K562 (cell line): ENCODE measurements around the gene LPIN3.

Experiments
- BHLHE40 ChIP-seq: IDR thresholded peaks from 2 replicates; pipeline ENCODE4 v1.6.1; 2011; ENCODE audit warnings: low read length, improper control_type of control experiment
- CEBPB ChIP-seq: fragments of 450-650 bp; IDR thresholded peaks from 2 replicates; pipeline ENCODE4 v1.6.1; 2016; ENCODE audit warnings: missing genetic modification characterization, missing compliant biosample characterization
- GATAD2A ChIP-seq: fragments of 450-650 bp; IDR thresholded peaks from 2 replicates; pipeline ENCODE4 v1.6.1; 2017
- JUND ChIP-seq, 2 experiments: IDR thresholded peaks; 2 replicates in 1 of 2; 3 replicates in 1 of 2; pipeline ENCODE4 v1.6.1; 2011; ENCODE audit warnings: borderline replicate concordance in 2 of 2, low read depth in 2 of 2, low read length in 2 of 2, improper control_type of control experiment in 1 of 2, missing biosample characterization in 1 of 2, missing genetic modification characterization in 1 of 2, missing genetic modification reagents in 1 of 2
- NCOR1 ChIP-seq: fragments of 450-650 bp; IDR thresholded peaks from 2 replicates; pipeline ENCODE4 v1.6.1; 2016; ENCODE audit warnings: mild to moderate bottlenecking, moderate library complexity
- ZEB2 ChIP-seq: fragments of 450-650 bp; IDR thresholded peaks from 2 replicates; pipeline ENCODE4 v1.6.1; 2016
- TF ChIP-seq, protein P1 (sequence below), 3 experiments: IDR thresholded peaks in 2 of 3; conservative IDR thresholded peaks in 1 of 3; 2 replicates each; pipeline ENCODE4 v1.5.1; 2011 to 2012; ENCODE audit warnings: low read length in 3 of 3, mild to moderate bottlenecking in 3 of 3, control low read depth in 2 of 3, improper control_type of control experiment in 1 of 3, inconsistent platforms in 1 of 3, low read depth in 1 of 3, mixed read lengths in 1 of 3, moderate library complexity in 1 of 3; ENCODE audit not compliant: insufficient read depth in 2 of 3
- TF ChIP-seq, protein P2 (sequence below): fragments of 450-650 bp; formaldehyde crosslinking; IDR thresholded peaks from 2 replicates; pipeline ENCODE4 v1.4.0; 2022; ENCODE audit warnings: missing genetic modification characterization

DNA sequence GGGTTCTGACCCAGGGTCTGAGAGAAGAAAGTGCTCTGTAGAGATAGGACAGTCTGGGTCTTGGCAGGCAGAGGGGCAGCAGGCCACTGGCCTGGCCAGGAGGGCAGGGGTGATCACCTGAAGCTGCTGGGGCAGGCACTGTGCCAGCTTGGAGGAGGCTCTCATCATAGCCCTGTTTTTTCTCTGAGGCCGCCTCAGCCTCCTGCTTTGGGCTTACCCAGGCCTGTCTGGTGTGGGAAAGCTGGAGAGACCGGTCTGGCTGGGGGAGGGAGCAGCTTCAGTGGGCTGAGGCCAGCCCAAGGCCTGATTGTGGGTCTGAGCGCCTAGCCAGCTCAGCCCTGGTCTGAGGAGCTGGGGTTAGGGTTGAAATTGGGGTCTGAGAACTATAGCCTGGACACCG lies 3.9 kb downstream of the LPIN3 start:
- TF ChIP-seq NCOR1 (no peak), CEBPB (tag) (no peak), BHLHE40 (no peak), ZEB2 (no peak), JUND (IDR thresholded peaks at IDR 0.05; ENCODE audit: borderline replicate concordance, low read depth, low read length) (no peak), JUND (tag; IDR thresholded peaks at IDR 0.05; ENCODE audit: borderline replicate concordance, low read depth, low read length) (no peak), GATAD2A (no peak)
- TF ChIP-seq, protein P1, sequence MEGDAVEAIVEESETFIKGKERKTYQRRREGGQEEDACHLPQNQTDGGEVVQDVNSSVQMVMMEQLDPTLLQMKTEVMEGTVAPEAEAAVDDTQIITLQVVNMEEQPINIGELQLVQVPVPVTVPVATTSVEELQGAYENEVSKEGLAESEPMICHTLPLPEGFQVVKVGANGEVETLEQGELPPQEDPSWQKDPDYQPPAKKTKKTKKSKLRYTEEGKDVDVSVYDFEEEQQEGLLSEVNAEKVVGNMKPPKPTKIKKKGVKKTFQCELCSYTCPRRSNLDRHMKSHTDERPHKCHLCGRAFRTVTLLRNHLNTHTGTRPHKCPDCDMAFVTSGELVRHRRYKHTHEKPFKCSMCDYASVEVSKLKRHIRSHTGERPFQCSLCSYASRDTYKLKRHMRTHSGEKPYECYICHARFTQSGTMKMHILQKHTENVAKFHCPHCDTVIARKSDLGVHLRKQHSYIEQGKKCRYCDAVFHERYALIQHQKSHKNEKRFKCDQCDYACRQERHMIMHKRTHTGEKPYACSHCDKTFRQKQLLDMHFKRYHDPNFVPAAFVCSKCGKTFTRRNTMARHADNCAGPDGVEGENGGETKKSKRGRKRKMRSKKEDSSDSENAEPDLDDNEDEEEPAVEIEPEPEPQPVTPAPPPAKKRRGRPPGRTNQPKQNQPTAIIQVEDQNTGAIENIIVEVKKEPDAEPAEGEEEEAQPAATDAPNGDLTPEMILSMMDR (IDR thresholded peaks at IDR 0.05 in 2 of 3, conservative IDR thresholded peaks at IDR 0.05 in 1 of 3; ENCODE audit: insufficient read depth in 2 of 3, low read depth in 1 of 3, low read length in 3 of 3), result no peak
- TF ChIP-seq, protein P2, sequence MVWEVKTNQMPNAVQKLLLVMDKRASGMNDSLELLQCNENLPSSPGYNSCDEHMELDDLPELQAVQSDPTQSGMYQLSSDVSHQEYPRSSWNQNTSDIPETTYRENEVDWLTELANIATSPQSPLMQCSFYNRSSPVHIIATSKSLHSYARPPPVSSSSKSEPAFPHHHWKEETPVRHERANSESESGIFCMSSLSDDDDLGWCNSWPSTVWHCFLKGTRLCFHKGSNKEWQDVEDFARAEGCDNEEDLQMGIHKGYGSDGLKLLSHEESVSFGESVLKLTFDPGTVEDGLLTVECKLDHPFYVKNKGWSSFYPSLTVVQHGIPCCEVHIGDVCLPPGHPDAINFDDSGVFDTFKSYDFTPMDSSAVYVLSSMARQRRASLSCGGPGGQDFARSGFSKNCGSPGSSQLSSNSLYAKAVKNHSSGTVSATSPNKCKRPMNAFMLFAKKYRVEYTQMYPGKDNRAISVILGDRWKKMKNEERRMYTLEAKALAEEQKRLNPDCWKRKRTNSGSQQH (CRISPR knock-in tag), result no peak
